SU-DHL-6 (cell line): ENCODE results near the gene TMEM127.

Experiments
- H2AFZ ChIP-seq: fragments of 200-600 bp; sonication (generic); 2 replicates; pipeline ENCODE4 v1.6.1; 2014; ENCODE audit warnings: low read depth, mild to moderate bottlenecking, moderate library complexity, mixed read lengths, antibody characterized with exemption, low read length; ENCODE audit not compliant: severe bottlenecking
- H3F3A ChIP-seq: fragments of 200-600 bp; shearing (Covaris generic); 2 replicates; pipeline ENCODE4 v1.6.0; 2016; ENCODE audit warnings: antibody characterized with exemption, mild to moderate bottlenecking; ENCODE audit not compliant: insufficient read depth
- H3K27ac ChIP-seq: fragments of 200-600 bp; sonication (generic); 2 replicates; pipeline ENCODE4 v1.5.1; 2016; ENCODE audit warnings: low read depth, mild to moderate bottlenecking, low read length, moderate library complexity, mixed read lengths
- H3K27me3 ChIP-seq: fragments of 200-600 bp; sonication (generic), shearing (Covaris generic); 2 replicates; pipeline ENCODE4 v1.6.0; 2014; ENCODE audit warnings: mild to moderate bottlenecking, low read length
- H3K36me3 ChIP-seq: fragments of 200-600 bp; sonication (generic); 2 replicates; pipeline ENCODE4 v1.6.1; 2014; ENCODE audit warnings: mild to moderate bottlenecking, low read length, mixed read lengths
- H3K4me2 ChIP-seq: fragments of 300-600, 200-600 bp; shearing (Covaris generic), sonication (generic); 2 replicates; pipeline ENCODE4 v1.6.0; 2014; ENCODE audit warnings: low read length, low read depth, mild to moderate bottlenecking; ENCODE audit not compliant: poor library complexity, severe bottlenecking
- H3K4me3 ChIP-seq: fragments of 200-600 bp; sonication (generic); 2 replicates; pipeline ENCODE4 v1.5.1; 2014; ENCODE audit warnings: antibody characterized with exemption, low read length, mild to moderate bottlenecking, mixed read lengths; ENCODE audit not compliant: insufficient read depth, poor library complexity, severe bottlenecking
- H3K79me2 ChIP-seq: fragments of 200-600 bp; sonication (generic); 2 replicates; pipeline ENCODE4 v1.6.1; 2014; ENCODE audit warnings: mild to moderate bottlenecking, low read length, moderate library complexity; ENCODE audit not compliant: insufficient read depth
- H3K9ac ChIP-seq: fragments of 200-600 bp; sonication (generic); 2 replicates; pipeline ENCODE4 v1.7.0; 2014; ENCODE audit warnings: mild to moderate bottlenecking, low read length
- H3K9me2 ChIP-seq: fragments of 200-600 bp; sonication (generic); replicated peaks from 2 replicates; pipeline ENCODE4 v1.6.1; 2014; ENCODE audit warnings: low read length; ENCODE audit not compliant: insufficient read depth
- H3K9me3 ChIP-seq: fragments of 200-600 bp; sonication (generic); 2 replicates; pipeline ENCODE4 v1.6.1; 2014; ENCODE audit warnings: low read length, mixed read lengths; ENCODE audit not compliant: insufficient read depth
- H4K20me1 ChIP-seq: fragments of 200-600 bp; sonication (generic); 2 replicates; pipeline ENCODE4 v1.6.1; 2014; ENCODE audit warnings: low read depth, mild to moderate bottlenecking, antibody characterized with exemption, low read length, moderate library complexity, mixed read lengths
- CTCF ChIP-seq: fragments of 200-600 bp; sonication (generic); IDR thresholded peaks from one replicate; pipeline ENCODE4 v1.5.1; 2017; ENCODE audit warnings: antibody characterized with exemption, mild to moderate bottlenecking, low read length, moderate library complexity; ENCODE audit not compliant: insufficient read depth, poor library complexity, severe bottlenecking
- EZH2phosphoT487 ChIP-seq: fragments of 200-600 bp; sonication (generic), shearing (Covaris generic); conservative IDR thresholded peaks from 2 replicates; pipeline ENCODE4 v1.6.1; 2018; ENCODE audit warnings: mild to moderate bottlenecking, antibody characterized with exemption, low read length, moderate library complexity, mixed read lengths

Gene TMEM127

DNA sequence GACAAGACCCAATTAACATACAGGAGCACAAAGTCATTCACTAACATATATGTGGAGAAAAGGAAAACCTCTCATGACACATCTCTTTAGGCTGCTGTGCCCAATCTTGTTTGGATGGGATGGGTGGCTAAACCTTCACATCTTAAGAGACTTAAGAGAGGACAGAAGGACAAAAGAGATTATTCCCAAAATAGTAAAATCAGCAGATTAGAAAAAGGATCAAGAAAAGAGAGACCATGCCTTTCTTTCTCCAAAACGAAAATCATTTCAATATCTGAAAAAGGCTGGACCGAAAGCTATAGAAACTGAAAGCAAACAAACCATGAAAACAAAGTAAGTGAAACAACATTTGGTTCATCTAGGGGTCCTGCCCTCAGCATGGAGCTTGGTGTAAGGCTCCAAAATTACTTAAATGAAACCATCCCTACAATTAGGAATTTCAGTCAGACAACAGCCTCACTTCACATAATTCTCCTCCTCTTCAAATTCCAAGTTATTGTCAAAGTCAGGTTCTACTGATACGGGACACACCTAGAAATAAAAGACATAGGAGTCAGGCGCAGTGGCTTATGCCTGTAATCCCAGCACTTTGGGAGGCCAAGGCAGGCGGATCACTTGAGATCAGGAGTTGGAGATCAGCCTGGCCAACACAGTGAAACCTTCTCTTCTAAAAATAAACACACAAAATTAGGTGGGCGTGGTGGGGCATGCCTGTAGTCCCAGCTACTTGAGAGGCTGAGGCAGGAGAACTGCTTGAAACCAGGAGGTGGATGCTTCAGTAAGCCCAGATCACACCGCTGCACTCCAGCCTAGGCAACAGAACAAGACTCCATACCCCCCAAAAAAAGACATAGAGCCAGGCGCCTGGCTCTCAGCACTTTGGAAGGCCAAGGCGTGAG lies 62.4 kb downstream of the TMEM127 start:
- Histone ChIP-seq H3K36me3 (0 out of 2 replicates have a peak, but pooled peaks cover 18% of the 10 kb centered on the region), H3K4me3 (peak overlapping the region; percentile 11), H3K9ac (peak overlapping the region; percentile 32; the same call in 1 of the 2 replicates), H3K79me2 (peaks cover 97% of the 10 kb centered on the region), H3K27ac (peak overlapping the region; percentile 17; the same call in 1 of the 2 replicates), H3K9me3 (no peaks in the 10 kb centered on the region), H4K20me1 (peaks cover 65% of the 10 kb centered on the region), H3K27me3 (no peaks in the 10 kb centered on the region), H3F3A (peaks cover 28% of the 10 kb centered on the region), H3K9me2 (no peaks in the 10 kb centered on the region), H3K4me2 (peak overlapping the region; percentile 92), H2AFZ (no peak overlapping the region)
- no peak for TF ChIP-seq EZH2phosphoT487
- no peak for TF ChIP-seq CTCF

- Histone ChIP-seq H3K9ac (no peak overlapping the region), H3K9me3 (no peaks in the 10 kb centered on the region), H3K9me2 (no peaks in the 10 kb centered on the region), H4K20me1 (peaks cover 69% of the 10 kb centered on the region), H3K27me3 (no peaks in the 10 kb centered on the region), H3F3A (peaks cover 28% of the 10 kb centered on the region), H3K79me2 (peaks cover 100% of the 10 kb centered on the region), H3K27ac (peak overlapping the region; percentile 9; the same call in 1 of the 2 replicates), H3K36me3 (0 out of 2 replicates have a peak, but pooled peaks cover 18% of the 10 kb centered on the region), H3K4me3 (no peak overlapping the region), H2AFZ (no peak overlapping the region), H3K4me2 (peak overlapping the region; percentile 92)
- no peak for TF ChIP-seq EZH2phosphoT487
- TF ChIP-seq CTCF: no peak
Measured at GRCh38 chr2:96202152-96202854, 63.5 kb downstream of the TMEM127 start.

- Histone ChIP-seq H3K4me2 (peak overlapping the region; percentile 92), H3K79me2 (peaks cover 99% of the 10 kb centered on the region), H4K20me1 (peaks cover 63% of the 10 kb centered on the region), H3K36me3 (0 out of 2 replicates have a peak, but pooled peaks cover 15% of the 10 kb centered on the region), H2AFZ (no peak overlapping the region), H3K9me3 (no peaks in the 10 kb centered on the region), H3F3A (peaks cover 28% of the 10 kb centered on the region), H3K4me3 (no peak overlapping the region), H3K9ac (no peak overlapping the region), H3K27ac (no peak overlapping the region), H3K27me3 (no peaks in the 10 kb centered on the region), H3K9me2 (no peaks in the 10 kb centered on the region)
- TF ChIP-seq EZH2phosphoT487 (no peak), CTCF (no peak)
Measured at GRCh38 chr2:96201338-96201737, 64.5 kb downstream of the TMEM127 start.
